Measurements from ENCODE around the gene MALRD1.

- TF ChIP-seq CTCF (IDR thresholded peaks at IDR 0.05) = no peak
- TF ChIP-seq EZH2 (IDR thresholded peaks at IDR 0.05) = no peak
- TF ChIP-seq EZH2phosphoT487 (IDR thresholded peaks at IDR 0.05) = no peak
These were observed 529.2 kb downstream of the MALRD1 start for GRCh38 chr10:19577807-19578206.

Data from neural progenitor cell (in vitro differentiated cells).